ENCODE measurements around the gene ZNF385A.

DNA sequence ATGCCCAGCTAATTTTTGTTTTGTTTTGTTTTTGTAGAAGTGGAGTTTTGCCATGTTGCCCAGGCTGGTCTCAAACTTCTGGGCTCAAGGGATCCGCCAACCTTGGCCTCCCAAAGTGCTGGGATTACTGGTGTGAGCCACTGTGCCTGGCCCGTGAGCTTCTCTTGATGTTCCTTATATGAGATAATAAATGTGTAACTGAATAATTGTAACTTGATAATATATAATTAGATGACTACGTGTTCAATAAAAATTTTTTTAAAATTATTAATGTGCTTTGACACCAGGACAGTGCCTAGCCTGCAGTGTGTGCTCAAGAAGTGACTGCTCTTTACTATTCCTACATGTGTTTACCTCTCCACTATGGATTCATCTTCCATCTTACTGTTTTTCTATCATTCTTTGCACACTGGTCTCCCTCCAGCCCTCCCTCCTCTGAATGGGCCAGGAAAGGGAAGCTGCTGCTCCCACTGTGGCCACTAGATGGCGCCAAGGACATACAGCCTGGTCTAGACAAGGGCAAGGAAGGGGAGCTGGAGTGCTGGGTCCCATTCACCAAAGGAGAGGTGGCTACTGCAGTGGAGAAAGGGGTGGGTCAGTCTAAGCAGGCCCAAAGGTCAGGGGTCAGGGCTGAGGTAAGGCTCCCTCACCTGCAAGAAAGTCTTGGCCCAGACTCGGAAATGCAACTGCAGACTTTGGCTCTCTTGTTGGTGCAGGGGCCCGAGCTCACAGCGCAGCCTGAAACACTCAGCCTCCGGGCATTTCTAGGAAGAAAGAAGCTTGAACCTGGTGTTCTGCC lies 14.7 kb upstream of the ZNF385A start:
- peak; percentile 98 for TF ChIP-seq CTCF (IDR thresholded peaks at IDR 0.05)
- no peak for TF ChIP-seq REST (IDR thresholded peaks at IDR 0.05; ENCODE audit: insufficient read depth in 1 of 2, low read depth in 2 of 2, low read length in 1 of 2)
- TF ChIP-seq SIN3A (IDR thresholded peaks at IDR 0.05; ENCODE audit: borderline replicate concordance, insufficient read depth, low read depth, low read length) = no peak
- no peak for TF ChIP-seq POLR2AphosphoS5 (IDR thresholded peaks at IDR 0.05; ENCODE audit: low read depth, low read length)
- no peak for TF ChIP-seq TCF7L2 (IDR thresholded peaks at IDR 0.05; ENCODE audit: low read depth, low read length)

All from Panc1 (cell line).